H54 (cell line): ENCODE data around the gene OOSP4A.

Source experiments
- DNase-seq: peaks from one replicate; pipeline ENCODE4 v3.0.0; 2011; ENCODE audit warnings: low spot score, mixed read lengths; ENCODE audit not compliant: insufficient read length
- FAIRE-seq: peaks from 3 replicates; lab custom pipeline; 2011; peaks lifted over from hg19 to GRCh38; lab: Jason Lieb, UNC
- POLR2A ChIP-seq: IDR thresholded peaks from 2 replicates; pipeline ENCODE4 v1.6.1; 2011; ENCODE audit warnings: low read depth, mild to moderate bottlenecking, low read length

OOSP4A gene

GRCh38 chr11:59963733-59964132 is at the start of gene OOSP4A:
TSS of gene OOSP4A (plus strand) at chr11:59964033. CDS start at chr11:59964033, 0 bp downstream.
- no peak for FAIRE-seq
- no peak for TF ChIP-seq POLR2A
- DNase-seq = no peak

DNA sequence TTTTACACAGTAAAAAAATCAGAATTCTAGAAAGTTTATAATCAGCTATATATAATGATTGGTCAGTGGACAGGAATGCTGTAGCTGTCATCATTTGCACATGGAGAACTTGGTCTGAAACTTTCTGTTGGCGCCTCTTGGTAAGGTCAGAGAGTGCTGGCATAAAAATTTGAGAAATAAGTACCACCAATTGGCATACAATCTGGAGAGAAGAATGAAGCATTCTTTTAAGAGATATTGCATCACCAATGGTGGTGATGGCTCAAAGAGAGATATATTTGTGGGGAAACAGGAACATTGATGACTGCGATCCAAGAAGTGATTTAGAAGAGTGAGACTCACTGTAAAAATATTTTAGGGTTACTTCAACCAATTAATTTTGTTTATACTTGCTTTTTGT is 45.4 kb upstream of the OOSP4A start:
- no peak for TF ChIP-seq POLR2A
- no peak for FAIRE-seq

GRCh38 chr11:59918987-59919589 is 44.7 kb upstream of the OOSP4A start:
- DNase-seq = no peak
- FAIRE-seq = no peak
- TF ChIP-seq POLR2A = no peak

More for the DNA sequence above, 45.4 kb upstream of the OOSP4A start:
- no peak for DNase-seq

GRCh38 chr11:59923813-59924212 is 40.0 kb upstream of the OOSP4A start:
- DNase-seq (no peak), FAIRE-seq (no peak)
- TF ChIP-seq POLR2A = no peak

- no peak for TF ChIP-seq POLR2A
- no peak for DNase-seq
- FAIRE-seq = no peak
These were observed 32.1 kb upstream of the OOSP4A start for GRCh38 chr11:59931688-59932087.

GRCh38 chr11:59938132-59938531 is 25.7 kb upstream of the OOSP4A start, which contains the start of gene OOSP1:
TSS of gene OOSP1 (plus strand) at chr11:59938432. CDS start at chr11:59938455, 23 bp downstream.
- FAIRE-seq (no peak), DNase-seq (no peak)
- no peak for TF ChIP-seq POLR2A

GRCh38 chr11:59938718-59939117 is 25.1 kb upstream of the OOSP4A start:
- FAIRE-seq (no peak), DNase-seq (no peak)
- no peak for TF ChIP-seq POLR2A

GRCh38 chr11:59939482-59939881 is 24.4 kb upstream of the OOSP4A start:
- no peak for DNase-seq
- FAIRE-seq = no peak
- no peak for TF ChIP-seq POLR2A

DNA sequence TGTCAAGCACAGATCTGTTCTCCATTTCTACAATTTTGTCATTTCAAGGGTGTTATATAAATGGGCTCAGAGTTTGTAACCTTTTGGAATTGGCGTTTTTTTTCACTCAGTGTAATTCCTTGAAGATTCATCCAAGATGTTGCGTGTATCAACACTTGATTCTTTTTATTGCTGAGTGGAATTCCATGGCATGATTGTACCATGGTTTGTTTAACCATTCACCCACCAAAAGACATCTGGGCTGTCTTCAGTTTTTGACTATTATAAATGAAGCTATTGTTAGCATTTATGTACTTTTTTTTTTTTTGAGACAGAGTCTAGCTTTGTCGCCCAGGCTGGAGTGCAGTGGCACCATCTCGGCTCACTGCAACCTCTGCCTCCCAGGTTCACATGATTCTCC is 22.7 kb upstream of the OOSP4A start:
- TF ChIP-seq POLR2A = no peak
- no peak for DNase-seq
- FAIRE-seq = no peak

DNA sequence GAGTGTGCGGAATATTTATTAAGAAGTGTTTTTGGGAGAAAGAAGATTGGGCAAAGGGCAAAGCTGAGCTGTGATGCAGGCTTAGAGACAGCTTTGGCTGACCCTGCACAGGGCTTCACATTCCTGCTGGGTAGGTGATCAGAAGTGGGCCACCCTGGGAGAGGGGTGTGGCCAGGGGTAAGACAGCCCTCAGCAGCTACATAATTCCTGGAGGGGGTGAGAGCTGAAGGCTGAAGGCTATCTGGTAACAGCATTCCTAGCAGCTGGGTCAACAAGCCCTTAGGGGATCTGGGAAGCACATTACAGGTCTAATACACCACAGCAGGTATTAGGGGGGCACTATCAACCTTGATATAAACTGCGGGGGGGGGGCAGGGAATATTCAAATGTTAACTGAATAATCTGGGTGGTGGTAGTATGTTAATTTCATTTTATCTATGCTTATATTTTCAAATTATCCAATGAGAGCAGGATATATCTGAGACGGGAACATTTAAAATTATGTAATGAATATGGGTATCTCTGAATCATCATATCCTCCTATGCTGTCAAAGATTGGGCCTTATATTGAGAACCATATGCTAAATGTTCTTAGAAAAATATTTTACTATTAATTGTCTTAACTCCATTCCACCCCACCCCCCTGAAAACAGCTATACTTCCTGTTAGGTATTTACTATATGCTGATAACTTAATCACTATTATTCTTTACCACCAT is 19.7 kb upstream of the OOSP4A start:
- no peak for DNase-seq
- no peak for FAIRE-seq
- TF ChIP-seq POLR2A = no peak

GRCh38 chr11:59944720-59945119 is 19.1 kb upstream of the OOSP4A start:
- no peak for FAIRE-seq
- no peak for TF ChIP-seq POLR2A

GRCh38 chr11:59953463-59954218 is 10.2 kb upstream of the OOSP4A start:
- TF ChIP-seq POLR2A = no peak
- FAIRE-seq (no peak), DNase-seq (no peak)

More at GRCh38 chr11:59944720-59945119, 19.1 kb upstream of the OOSP4A start:
- DNase-seq = no peak

- DNase-seq = no peak
- FAIRE-seq = no peak
- TF ChIP-seq POLR2A = no peak
These were observed 9.5 kb upstream of the OOSP4A start for GRCh38 chr11:59954219-59954847.

DNA sequence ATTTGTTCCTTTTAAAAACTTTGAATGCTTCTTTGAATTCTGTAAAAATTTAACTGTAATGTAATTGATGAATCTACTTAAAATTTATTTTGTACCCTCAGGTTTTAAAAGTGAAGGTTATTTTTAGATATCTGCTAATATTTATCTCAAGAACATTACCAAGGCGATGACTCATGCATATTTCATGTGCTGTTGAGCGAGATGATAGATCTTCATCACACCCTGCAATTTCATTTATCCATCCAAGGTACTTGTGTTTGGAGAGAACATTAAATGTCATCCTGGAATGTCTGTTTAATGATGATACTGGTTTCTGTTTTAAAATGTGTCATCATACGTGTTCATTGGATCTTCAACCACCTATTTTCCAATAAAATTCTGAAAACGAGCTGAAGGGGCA is 6.7 kb upstream of the OOSP4A start:
- no peak for TF ChIP-seq POLR2A
- FAIRE-seq (no peak), DNase-seq (no peak)
